Endodermal cell (in vitro differentiated cells): ENCODE measurements around the gene MAP3K2. TPM values are rescaled to one million over a fixed set of nuclear protein-coding genes. Genes with fewer than 3 reads are reported as not detected.

Source experiments
- DNase-seq: peaks from one replicate; pipeline ENCODE4 v3.0.0-alpha.2; 2017
- H3K27ac ChIP-seq: 2 replicates; pipeline ENCODE4 v1.5.1; 2013; ENCODE audit warnings: mild to moderate bottlenecking, low read depth, low read length, moderate library complexity
- H3K27me3 ChIP-seq: 2 replicates; pipeline ENCODE4 v1.6.1; 2013; ENCODE audit warnings: mild to moderate bottlenecking, low read length, moderate library complexity; ENCODE audit not compliant: insufficient read depth, control insufficient read depth, poor library complexity, severe bottlenecking
- H3K36me3 ChIP-seq: 2 replicates; pipeline ENCODE4 v1.7.0; 2013; ENCODE audit warnings: mild to moderate bottlenecking, low read length, moderate library complexity; ENCODE audit not compliant: control insufficient read depth, insufficient read depth
- H3K4me1 ChIP-seq: one replicate; pipeline ENCODE4 v1.7.0; 2013; ENCODE audit warnings: low read length; ENCODE audit not compliant: control insufficient read depth, insufficient read depth
- H3K4me3 ChIP-seq: 2 replicates; pipeline ENCODE4 v1.5.1; 2013; ENCODE audit warnings: mild to moderate bottlenecking, low read length, moderate library complexity
- H3K9ac ChIP-seq: 2 replicates; pipeline ENCODE4 v1.6.1; 2013; ENCODE audit warnings: mild to moderate bottlenecking, low read length, moderate library complexity; ENCODE audit not compliant: poor library complexity, severe bottlenecking; ENCODE audit errors: extremely low read depth
- H3K9me3 ChIP-seq: 2 replicates; pipeline ENCODE4 v1.6.1; 2013; ENCODE audit warnings: mild to moderate bottlenecking, low read length, moderate library complexity; ENCODE audit not compliant: control insufficient read depth
- H3K27ac Mint-ChIP-seq: 2 replicates; pipeline ENCODE4 v1.8.0; 2020; ENCODE audit warnings: mixed read lengths
- H3K27me3 Mint-ChIP-seq: 2 replicates; pipeline ENCODE4 v1.8.0; 2021; ENCODE audit warnings: mild to moderate bottlenecking, mixed read lengths; ENCODE audit not compliant: insufficient read depth
- H3K36me3 Mint-ChIP-seq: 2 replicates; pipeline ENCODE4 v1.8.0; 2020; ENCODE audit warnings: low read depth, mixed read lengths
- H3K4me1 Mint-ChIP-seq: 2 replicates; pipeline ENCODE4 v1.8.0; 2020; ENCODE audit warnings: mixed read lengths
- H3K4me3 Mint-ChIP-seq: 2 replicates; pipeline ENCODE4 v1.8.0; 2020; ENCODE audit warnings: mild to moderate bottlenecking, moderate library complexity, mixed read lengths
- H3K9me3 Mint-ChIP-seq: 2 replicates; pipeline ENCODE4 v1.8.0; 2020; ENCODE audit warnings: mild to moderate bottlenecking, mixed read lengths
- WGBS, 2 experiments: methylation state at CpG; one replicate each; pipeline versions ENCODE4 v1.1.5 to v1.1.7; 2013; ENCODE audit warnings: missing lambda C conversion rate in 2 of 2, mixed read lengths in 1 of 2; ENCODE audit not compliant: insufficient coverage in 1 of 2, insufficient read length in 1 of 2; 5-methylcytosine and 5-hydroxymethylcytosine counted together
- total RNA-seq, 2 donors: library from RNA; stranded (reverse); fragmentation: NEBNext Ultra II Directional in 1 of 2; extraction: Animal tissue kit (Norgen Biotek cat#: 25700) in 1 of 2; gene quantifications; 2 replicates in 1 of 2; 3 replicates in 1 of 2; pipeline ENCODE4 v1.2.1, GENCODE V29; 2021
- TF ChIP-seq, protein P1 (sequence below): fragments of 200-600 bp; sonication (generic); conservative IDR thresholded peaks from 2 replicates; pipeline ENCODE4 v1.5.0; 2021; ENCODE audit warnings: antibody characterized with exemption, mild to moderate bottlenecking

Gene MAP3K2
- total RNA-seq, 2 donors from 2014 or later: 27.9 to 31.6 TPM

DNA sequence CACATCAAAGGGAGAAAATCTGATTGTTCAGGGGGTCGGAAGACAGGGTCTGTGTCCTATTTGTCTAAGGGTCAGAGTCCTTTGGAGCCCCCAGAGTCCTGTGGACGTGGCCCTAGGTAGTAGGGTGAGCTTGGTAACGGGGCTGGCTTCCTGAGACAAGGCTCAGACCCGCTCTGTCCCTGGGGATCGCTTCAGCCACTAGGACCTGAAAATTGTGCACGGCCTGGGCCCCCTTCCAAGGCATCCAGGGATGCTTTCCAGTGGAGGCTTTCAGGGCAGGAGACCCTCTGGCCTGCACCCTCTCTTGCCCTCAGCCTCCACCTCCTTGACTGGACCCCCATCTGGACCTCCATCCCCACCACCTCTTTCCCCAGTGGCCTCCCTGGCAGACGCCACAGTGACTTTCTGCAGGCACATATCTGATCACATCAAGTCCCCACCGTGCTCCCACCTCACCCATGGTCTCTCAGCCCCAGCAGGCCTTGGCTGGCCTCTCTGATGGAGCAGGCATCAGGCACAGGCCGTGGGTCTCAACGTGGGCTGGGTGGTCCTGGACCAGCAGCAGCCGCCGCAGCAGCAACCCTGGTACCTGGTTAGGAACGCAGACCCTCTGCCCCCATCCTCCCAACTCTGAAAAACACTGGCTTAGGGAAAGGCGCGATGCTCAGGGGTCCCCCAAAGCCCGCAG lies 34.2 kb upstream of the MAP3K2 start:
- Histone ChIP-seq H3K27me3 (peaks cover 53% of the 10 kb centered on the region), H3K4me3 (no peak overlapping the region), H3K27ac (no peak overlapping the region), H3K9me3 (no peaks in the 10 kb centered on the region), H3K9ac (no peak overlapping the region), H3K36me3 (no peaks in the 10 kb centered on the region), H3K4me1 (no peaks in the 10 kb centered on the region)
- Mint-ChIP-seq H3K4me1 (peaks cover 3% of the 10 kb centered on the region), H3K27me3 (peaks cover 67% of the 10 kb centered on the region), H3K4me3 (peak overlapping the region; percentile 52), H3K36me3 (no peaks in the 10 kb centered on the region), H3K27ac (no peak overlapping the region), H3K9me3 (no peaks in the 10 kb centered on the region)
- DNase-seq: no peak
- 76 to 77% methylated on average over 8 to 16 of the region's 16 CpGs for WGBS, 2 experiments
- TF ChIP-seq, protein P1, sequence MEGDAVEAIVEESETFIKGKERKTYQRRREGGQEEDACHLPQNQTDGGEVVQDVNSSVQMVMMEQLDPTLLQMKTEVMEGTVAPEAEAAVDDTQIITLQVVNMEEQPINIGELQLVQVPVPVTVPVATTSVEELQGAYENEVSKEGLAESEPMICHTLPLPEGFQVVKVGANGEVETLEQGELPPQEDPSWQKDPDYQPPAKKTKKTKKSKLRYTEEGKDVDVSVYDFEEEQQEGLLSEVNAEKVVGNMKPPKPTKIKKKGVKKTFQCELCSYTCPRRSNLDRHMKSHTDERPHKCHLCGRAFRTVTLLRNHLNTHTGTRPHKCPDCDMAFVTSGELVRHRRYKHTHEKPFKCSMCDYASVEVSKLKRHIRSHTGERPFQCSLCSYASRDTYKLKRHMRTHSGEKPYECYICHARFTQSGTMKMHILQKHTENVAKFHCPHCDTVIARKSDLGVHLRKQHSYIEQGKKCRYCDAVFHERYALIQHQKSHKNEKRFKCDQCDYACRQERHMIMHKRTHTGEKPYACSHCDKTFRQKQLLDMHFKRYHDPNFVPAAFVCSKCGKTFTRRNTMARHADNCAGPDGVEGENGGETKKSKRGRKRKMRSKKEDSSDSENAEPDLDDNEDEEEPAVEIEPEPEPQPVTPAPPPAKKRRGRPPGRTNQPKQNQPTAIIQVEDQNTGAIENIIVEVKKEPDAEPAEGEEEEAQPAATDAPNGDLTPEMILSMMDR: no peak

DNA sequence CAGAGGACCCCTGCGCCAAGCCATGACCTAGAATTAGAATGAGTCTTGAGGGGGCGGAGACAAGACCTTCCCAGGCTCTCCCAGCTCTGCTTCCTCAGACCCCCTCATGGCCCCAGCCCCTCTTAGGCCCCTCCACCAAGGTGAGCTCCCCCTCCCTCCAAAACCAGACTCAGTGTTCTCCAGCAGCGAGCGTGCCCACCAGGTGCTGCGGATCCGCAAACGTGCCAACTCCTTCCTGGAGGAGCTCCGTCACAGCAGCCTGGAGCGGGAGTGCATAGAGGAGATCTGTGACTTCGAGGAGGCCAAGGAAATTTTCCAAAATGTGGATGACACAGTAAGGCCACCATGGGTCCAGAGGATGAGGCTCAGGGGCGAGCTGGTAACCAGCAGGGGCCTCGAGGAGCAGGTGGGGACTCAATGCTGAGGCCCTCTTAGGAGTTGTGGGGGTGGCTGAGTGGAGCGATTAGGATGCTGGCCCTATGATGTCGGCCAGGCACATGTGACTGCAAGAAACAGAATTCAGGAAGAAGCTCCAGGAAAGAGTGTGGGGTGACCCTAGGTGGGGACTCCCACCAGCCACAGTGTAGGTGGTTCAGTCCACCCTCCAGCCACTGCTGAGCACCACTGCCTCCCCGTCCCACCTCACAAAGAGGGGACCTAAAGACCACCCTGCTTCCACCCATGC lies 33.5 kb upstream of the MAP3K2 start:
- Mint-ChIP-seq H3K27me3 (peaks cover 75% of the 10 kb centered on the region), H3K9me3 (no peaks in the 10 kb centered on the region), H3K27ac (no peak overlapping the region), H3K4me1 (peaks cover 10% of the 10 kb centered on the region), H3K36me3 (no peaks in the 10 kb centered on the region), H3K4me3 (no peak overlapping the region)
- Histone ChIP-seq H3K9ac (no peak overlapping the region), H3K4me1 (peaks cover 3% of the 10 kb centered on the region), H3K27ac (no peak overlapping the region), H3K9me3 (no peaks in the 10 kb centered on the region), H3K36me3 (no peaks in the 10 kb centered on the region), H3K4me3 (no peak overlapping the region), H3K27me3 (peaks cover 60% of the 10 kb centered on the region)
- WGBS, 2 experiments: 91% methylated on average over 10 to 15 of the region's 15 CpGs
- TF ChIP-seq, protein P1: no peak
- no peak for DNase-seq

DNA sequence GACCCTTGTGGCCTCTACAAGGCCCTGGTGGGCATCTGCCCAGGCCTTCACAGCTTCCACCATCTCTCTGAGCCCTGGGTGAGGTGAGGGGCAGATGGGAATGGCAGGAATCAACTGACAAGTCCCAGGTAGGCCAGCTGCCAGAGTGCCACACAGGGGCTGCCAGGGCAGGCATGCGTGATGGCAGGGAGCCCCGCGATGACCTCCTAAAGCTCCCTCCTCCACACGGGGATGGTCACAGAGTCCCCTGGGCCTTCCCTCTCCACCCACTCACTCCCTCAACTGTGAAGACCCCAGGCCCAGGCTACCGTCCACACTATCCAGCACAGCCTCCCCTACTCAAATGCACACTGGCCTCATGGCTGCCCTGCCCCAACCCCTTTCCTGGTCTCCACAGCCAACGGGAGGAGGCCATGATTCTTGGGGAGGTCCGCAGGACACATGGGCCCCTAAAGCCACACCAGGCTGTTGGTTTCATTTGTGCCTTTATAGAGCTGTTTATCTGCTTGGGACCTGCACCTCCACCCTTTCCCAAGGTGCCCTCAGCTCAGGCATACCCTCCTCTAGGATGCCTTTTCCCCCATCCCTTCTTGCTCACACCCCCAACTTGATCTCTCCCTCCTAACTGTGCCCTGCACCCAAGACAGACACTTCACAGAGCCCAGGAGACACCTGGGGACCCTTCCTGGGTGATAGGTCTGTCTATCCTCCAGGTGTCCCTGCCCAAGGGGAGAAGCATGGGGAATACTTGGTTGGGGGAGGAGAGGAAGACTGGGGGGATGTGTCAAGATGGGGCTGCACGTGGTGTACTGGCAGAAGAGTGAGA lies 32.5 kb upstream of the MAP3K2 start:
- WGBS, 2 experiments: 74 to 79% methylated on average over 5 to 8 of the region's 8 CpGs
- Mint-ChIP-seq H3K36me3 (no peaks in the 10 kb centered on the region), H3K4me1 (peaks cover 14% of the 10 kb centered on the region), H3K9me3 (no peaks in the 10 kb centered on the region), H3K4me3 (no peak overlapping the region), H3K27ac (no peak overlapping the region), H3K27me3 (peaks cover 79% of the 10 kb centered on the region)
- H3K27me3 ChIP-seq: peaks cover 63% of the 10 kb centered on the region
- H3K4me3 ChIP-seq: no peak overlapping the region
- no peak overlapping the region for H3K9ac ChIP-seq
- no peaks in the 10 kb centered on the region for H3K9me3 ChIP-seq
- DNase-seq: no peak
- H3K27ac ChIP-seq: no peak overlapping the region
- peaks cover 4% of the 10 kb centered on the region for H3K4me1 ChIP-seq
- H3K36me3 ChIP-seq: no peaks in the 10 kb centered on the region
- TF ChIP-seq, protein P1: no peak
